GM12865 (cell line): ENCODE measurements around the gene LZTS2.
"Not testable (repeated sequence)": the region's sequence is repeated elsewhere in the genome, so short reads cannot be mapped to it uniquely, and the experiment has no call there.

Experiments used
- DNase-seq: peaks from one replicate; pipeline ENCODE4 v3.0.0; 2010; ENCODE audit warnings: low read depth
- H3K4me3 ChIP-seq: 2 replicates; pipeline ENCODE4 v1.5.1; 2011; ENCODE audit warnings: mild to moderate bottlenecking, low read depth, low read length, control low read depth
- CTCF ChIP-seq: IDR thresholded peaks from 2 replicates; pipeline ENCODE4 v1.5.1; 2011; ENCODE audit warnings: low read length, control low read depth, low read depth, inconsistent platforms; ENCODE audit not compliant: insufficient read depth; ENCODE audit errors: missing control alignments

The LZTS2 gene

GRCh38 chr10:100972115-100972903 is 27.3 kb upstream of the LZTS2 start:
- H3K4me3 ChIP-seq = no peak overlapping the region
- no peak for TF ChIP-seq CTCF
- no peak for DNase-seq

- TF ChIP-seq CTCF = no peak
- DNase-seq = no peak
- H3K4me3 ChIP-seq = no peak overlapping the region
Observed at GRCh38 chr10:100972904-100973535, 26.6 kb upstream of the LZTS2 start.

- not testable (repeated sequence) for DNase-seq, H3K4me3 ChIP-seq
Observed at GRCh38 chr10:100975397-100975796, 24.2 kb upstream of the LZTS2 start.

GRCh38 chr10:100976906-100977305 is 22.7 kb upstream of the LZTS2 start:
- TF ChIP-seq CTCF = no peak
- DNase-seq = no peak
- no peak overlapping the region for H3K4me3 ChIP-seq

- no peak for DNase-seq
- TF ChIP-seq CTCF = no peak
- no peak overlapping the region for H3K4me3 ChIP-seq
Observed at GRCh38 chr10:100977436-100977835, 22.2 kb upstream of the LZTS2 start.

GRCh38 chr10:100978121-100978900 is 21.3 kb upstream of the LZTS2 start:
- TF ChIP-seq CTCF = no peak
- no peak for DNase-seq
- H3K4me3 ChIP-seq = no peak overlapping the region

GRCh38 chr10:100978901-100979195 is 20.8 kb upstream of the LZTS2 start:
- DNase-seq = no peak
- TF ChIP-seq CTCF = no peak
- no peak overlapping the region for H3K4me3 ChIP-seq
